ENCODE measurements around the gene SDK2.

GRCh38 chr17:73364155-73364522 lies 280.1 kb downstream of the SDK2 start:
- TF ChIP-seq ATF3 (IDR thresholded peaks at IDR 0.05; ENCODE audit: insufficient read depth, low read depth, low read length): no peak
- TF ChIP-seq ZNF274 (IDR thresholded peaks at IDR 0.05; ENCODE audit: borderline replicate concordance, extremely low read depth, low read length): no peak
- no peak for TF ChIP-seq POLR2A (IDR thresholded peaks at IDR 0.05; ENCODE audit: control extremely low read depth in 1 of 2, low read depth in 2 of 2, low read length in 2 of 2)
- no peak for TF ChIP-seq CHD2 (IDR thresholded peaks at IDR 0.05; ENCODE audit: low read length)
- no peak for TF ChIP-seq CTCF (IDR thresholded peaks at IDR 0.05; ENCODE audit: control extremely low read depth in 1 of 3, insufficient read depth in 1 of 3, low read depth in 1 of 3, low read length in 3 of 3)
- no peak for TF ChIP-seq TCF12 (IDR thresholded peaks at IDR 0.05; ENCODE audit: low read depth, low read length)
- no peak for TF ChIP-seq POLR2AphosphoS5 (IDR thresholded peaks at IDR 0.05; ENCODE audit: low read depth, low read length)
- TF ChIP-seq CEBPB (IDR thresholded peaks at IDR 0.05; ENCODE audit: low read depth, low read length): no peak
- TF ChIP-seq SIN3A (conservative IDR thresholded peaks at IDR 0.05 in 1 of 2, IDR thresholded peaks at IDR 0.05 in 1 of 2; ENCODE audit: low read depth in 1 of 2, low read length in 2 of 2): no peak
